HL-60 (cell line): ENCODE data around the gene PLOD3.

Experiments used
- POLR2AphosphoS5 ChIP-seq: IDR thresholded peaks from 2 replicates; pipeline ENCODE4 v1.6.1; 2012; ENCODE audit warnings: low read depth
- REST ChIP-seq: IDR thresholded peaks from 2 replicates; pipeline ENCODE4 v1.6.1; 2012; ENCODE audit warnings: low read depth; ENCODE audit not compliant: insufficient replicate concordance
- TF ChIP-seq, protein P1 (sequence below): IDR thresholded peaks from one replicate; pipeline ENCODE4 v1.5.1; 2011; ENCODE audit warnings: low read length, control low read depth, inconsistent platforms; ENCODE audit not compliant: insufficient read depth

DNA sequence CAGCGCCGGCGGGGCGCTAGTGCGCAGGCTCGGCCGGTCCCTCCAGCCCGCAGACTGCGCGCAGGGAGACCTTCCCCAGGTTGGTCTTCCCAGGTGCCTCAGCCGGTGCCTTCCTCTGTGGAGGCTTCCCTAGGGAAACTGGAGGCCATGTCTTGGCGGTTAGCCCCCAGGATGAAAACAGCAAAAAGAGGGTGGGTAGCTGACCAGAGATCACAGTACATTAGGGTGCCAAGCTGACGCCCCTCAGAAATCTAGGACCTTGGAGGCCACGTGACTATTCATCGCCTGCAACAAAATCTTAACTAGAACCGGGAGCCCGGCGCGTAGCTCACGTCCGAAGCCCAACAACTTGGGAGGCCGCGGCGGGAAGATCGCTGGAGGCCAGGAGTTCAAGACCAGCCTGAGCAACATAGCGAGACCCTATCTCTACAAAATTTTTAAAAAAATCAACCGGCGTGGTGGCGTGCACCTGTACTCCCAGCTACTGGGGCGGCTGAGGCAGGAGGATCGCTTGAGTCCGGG lies 27.8 kb upstream of the PLOD3 start:
- TF ChIP-seq REST (no peak), POLR2AphosphoS5 (no peak)
- TF ChIP-seq, protein P1, sequence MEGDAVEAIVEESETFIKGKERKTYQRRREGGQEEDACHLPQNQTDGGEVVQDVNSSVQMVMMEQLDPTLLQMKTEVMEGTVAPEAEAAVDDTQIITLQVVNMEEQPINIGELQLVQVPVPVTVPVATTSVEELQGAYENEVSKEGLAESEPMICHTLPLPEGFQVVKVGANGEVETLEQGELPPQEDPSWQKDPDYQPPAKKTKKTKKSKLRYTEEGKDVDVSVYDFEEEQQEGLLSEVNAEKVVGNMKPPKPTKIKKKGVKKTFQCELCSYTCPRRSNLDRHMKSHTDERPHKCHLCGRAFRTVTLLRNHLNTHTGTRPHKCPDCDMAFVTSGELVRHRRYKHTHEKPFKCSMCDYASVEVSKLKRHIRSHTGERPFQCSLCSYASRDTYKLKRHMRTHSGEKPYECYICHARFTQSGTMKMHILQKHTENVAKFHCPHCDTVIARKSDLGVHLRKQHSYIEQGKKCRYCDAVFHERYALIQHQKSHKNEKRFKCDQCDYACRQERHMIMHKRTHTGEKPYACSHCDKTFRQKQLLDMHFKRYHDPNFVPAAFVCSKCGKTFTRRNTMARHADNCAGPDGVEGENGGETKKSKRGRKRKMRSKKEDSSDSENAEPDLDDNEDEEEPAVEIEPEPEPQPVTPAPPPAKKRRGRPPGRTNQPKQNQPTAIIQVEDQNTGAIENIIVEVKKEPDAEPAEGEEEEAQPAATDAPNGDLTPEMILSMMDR: no peak
